DMS 273 (cell line): Measurements from ENCODE around the gene ASB2.

ENCODE experiments used
- DNase-seq: peaks from one replicate; lab custom pipeline; 2025; ENCODE audit not compliant: unreplicated experiment; lab: John Stamatoyannopoulos, UW

Gene ASB2

GRCh38 chr14:93964281-93964680 lies 12.1 kb downstream of the ASB2 start:
- no peak for DNase-seq

GRCh38 chr14:93963692-93964091 lies 12.7 kb downstream of the ASB2 start:
- DNase-seq = no peak

- DNase-seq = no peak
These were observed 13.4 kb downstream of the ASB2 start for GRCh38 chr14:93962701-93963601.

GRCh38 chr14:93961620-93962019 lies 14.8 kb downstream of the ASB2 start:
- no peak for DNase-seq

- DNase-seq = no peak
These were observed 15.5 kb downstream of the ASB2 start for GRCh38 chr14:93960774-93961438.

- no peak for DNase-seq
These were observed 16.3 kb downstream of the ASB2 start for GRCh38 chr14:93960108-93960475.

- DNase-seq = peak; percentile 26
These were observed 16.9 kb downstream of the ASB2 start for GRCh38 chr14:93959239-93960107.

- DNase-seq = no peak
These were observed 17.7 kb downstream of the ASB2 start for GRCh38 chr14:93958567-93959238.

DNA sequence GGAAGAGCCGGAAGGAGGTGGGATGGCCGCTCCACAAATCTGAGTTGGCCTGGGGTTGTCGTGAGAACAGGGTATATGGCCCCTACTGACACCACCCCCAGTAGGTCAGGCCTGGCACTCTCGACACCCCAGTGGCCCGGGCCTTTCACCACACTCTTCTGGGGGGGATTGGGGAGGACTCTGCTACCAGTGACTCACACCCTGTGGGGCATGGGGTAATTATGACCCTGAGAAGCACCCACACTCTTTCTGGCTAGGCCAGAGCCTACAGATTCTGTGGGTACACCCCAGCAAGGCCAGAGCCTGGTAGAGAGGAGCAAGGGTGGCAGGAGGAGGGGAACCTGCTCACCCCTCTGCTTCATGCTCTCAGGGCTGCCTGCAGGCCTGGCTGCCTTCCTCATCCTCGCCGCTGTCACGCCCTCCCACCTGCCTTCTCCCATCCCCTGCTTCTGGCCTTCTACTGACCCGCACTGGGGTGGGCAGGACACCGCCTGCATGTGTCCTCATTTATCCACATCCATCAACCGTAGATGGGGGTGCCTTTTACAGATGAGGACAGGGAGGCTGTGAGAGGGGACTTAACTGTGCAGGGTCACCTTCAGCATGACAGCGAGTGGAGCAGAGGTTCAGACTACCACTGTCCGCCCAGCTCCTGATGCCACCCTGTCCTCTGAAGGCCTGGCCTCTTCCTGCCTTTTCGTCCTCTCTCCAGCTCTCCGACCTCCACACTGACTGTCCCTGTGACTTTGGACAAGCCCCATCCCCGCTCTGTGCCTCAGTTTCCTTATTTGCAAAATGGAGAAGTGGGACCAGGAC lies 18.4 kb downstream of the ASB2 start:
- no peak for DNase-seq

- DNase-seq = no peak
These were observed 19.0 kb downstream of the ASB2 start for GRCh38 chr14:93957333-93957710.

DNA sequence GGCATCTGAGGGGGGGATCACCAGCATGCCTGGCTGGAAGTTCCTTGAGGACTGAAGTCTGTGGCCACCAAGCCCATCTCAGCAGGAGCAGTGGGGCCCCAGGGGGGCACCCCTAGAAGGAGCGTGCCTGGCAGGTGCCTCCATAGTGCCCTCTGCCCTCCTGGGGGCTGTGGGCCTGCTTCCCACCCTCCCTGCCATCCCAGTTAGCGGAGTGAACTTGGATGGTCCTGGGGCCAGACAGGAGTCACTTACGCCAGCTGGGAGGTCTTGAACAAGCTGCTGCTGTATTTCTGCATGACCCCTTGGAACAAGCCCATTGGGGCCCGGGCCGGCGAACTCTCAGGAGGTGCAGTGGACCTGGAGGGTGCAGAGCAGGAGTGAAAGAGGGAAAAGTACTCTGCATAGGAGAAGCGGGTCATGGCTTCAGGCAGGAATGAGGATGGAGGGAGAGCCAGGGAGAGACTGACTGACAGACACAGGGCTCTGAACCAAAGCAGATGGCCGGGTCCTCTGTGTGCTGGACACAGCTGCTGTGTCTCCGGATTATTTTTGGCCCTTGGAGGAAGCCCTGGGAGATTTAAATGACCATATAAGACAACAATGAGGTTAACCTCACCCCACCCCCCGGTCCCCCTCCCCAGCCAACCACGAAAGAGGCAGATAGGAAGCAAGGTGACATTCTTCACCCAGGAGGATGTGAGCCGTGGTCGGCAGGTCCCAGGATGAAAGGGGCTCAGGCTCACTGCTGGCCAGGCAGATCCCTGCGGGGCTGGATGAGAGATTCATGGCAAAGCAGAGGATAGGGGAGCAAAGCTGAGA lies 19.6 kb downstream of the ASB2 start:
- peak; percentile 17 for DNase-seq

- DNase-seq = no peak
These were observed 20.4 kb downstream of the ASB2 start for GRCh38 chr14:93955850-93956481.

- DNase-seq = no peak
These were observed 21.2 kb downstream of the ASB2 start for GRCh38 chr14:93954900-93955849.

- DNase-seq = no peak
These were observed 21.9 kb downstream of the ASB2 start for GRCh38 chr14:93954516-93954830.

GRCh38 chr14:93953739-93954515 lies 22.4 kb downstream of the ASB2 start:
- no peak for DNase-seq

DNA sequence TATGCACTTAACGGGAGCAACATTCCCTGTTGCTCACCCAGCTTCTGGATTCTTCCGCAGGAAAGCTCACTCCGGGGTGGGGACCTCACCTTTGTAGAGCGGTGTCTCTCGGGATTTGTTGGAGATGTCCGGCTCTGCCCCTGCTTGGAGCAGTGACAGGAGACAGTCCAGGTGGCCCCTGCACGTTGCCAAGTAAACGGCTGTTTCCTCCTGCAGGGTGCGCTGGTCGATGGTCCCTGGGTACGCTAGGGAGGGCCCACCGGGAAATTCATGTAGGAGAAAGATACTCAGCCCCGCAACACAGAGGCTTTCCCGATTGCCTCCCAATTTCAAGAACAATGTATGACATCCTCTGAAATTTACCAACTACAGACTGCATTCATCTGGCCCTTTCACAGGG lies 23.1 kb downstream of the ASB2 start:
- peak; percentile 18 for DNase-seq

GRCh38 chr14:93952829-93953228 lies 23.5 kb downstream of the ASB2 start:
- no peak for DNase-seq
